ENCODE results near the gene MAP7. TPM values are rescaled to one million over a fixed set of nuclear protein-coding genes. Genes with fewer than 3 reads are reported as not detected.
"Not testable (repeated sequence)": the region's sequence is repeated elsewhere in the genome, so short reads cannot be mapped to it uniquely, and the experiment has no call there.

MAP7 gene
- polyA plus RNA-seq, 10 donors: 0.30 to 2.7 (median 0.43) TPM

- DNase-seq: no peak
Observed at GRCh38 chr6:136337121-136337520, 213.1 kb downstream of the MAP7 start.

GRCh38 chr6:136335736-136336363 is 214.4 kb downstream of the MAP7 start:
- peak in 2 of 3 donors; percentile 8 to 80 for DNase-seq

GRCh38 chr6:136334853-136335252 is 215.4 kb downstream of the MAP7 start:
- DNase-seq: no peak

DNA sequence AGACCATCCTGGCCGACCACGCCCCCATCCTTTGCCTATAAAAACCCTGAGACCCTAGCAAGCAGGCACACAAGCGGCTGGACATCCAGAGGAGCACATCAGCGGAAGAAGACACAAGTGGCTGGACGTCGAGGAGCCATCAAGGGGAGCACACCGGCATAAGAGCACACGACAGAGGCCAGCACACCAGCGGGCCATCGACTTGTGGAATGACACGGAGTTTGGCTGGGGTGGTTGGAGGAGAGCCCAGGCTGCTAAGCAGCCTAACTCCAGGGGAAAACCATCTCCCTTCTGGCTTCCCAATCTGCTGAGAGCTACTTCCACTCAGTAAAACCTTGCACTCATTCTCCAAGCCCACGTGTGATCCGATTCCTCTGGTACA is 215.8 kb downstream of the MAP7 start:
- DNase-seq: no peak

- DNase-seq: no peak
Observed at GRCh38 chr6:136333824-136334464, 216.3 kb downstream of the MAP7 start.

DNA sequence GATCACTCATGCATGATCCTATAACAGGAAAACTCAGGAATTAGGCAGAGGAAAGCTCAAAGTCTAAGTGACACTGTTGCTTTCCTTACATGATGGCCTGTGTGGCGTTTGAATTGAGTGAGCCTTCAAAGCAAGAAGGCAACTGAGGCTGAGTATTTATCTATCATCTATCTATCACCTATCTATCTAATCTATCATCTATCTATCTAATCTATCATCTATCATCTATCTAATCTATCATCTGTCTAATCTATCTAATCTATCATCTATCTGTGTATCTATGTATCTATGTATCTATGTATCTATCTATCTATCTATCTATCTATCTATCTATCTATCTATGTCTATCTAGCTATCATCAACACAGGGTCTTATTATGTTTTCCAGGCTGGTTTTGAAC is 218.8 kb downstream of the MAP7 start:
- DNase-seq: no peak

- DNase-seq: no peak
Observed at GRCh38 chr6:136330634-136331033, 219.6 kb downstream of the MAP7 start.

- peak in 1 of 3 donors; percentile 39 for DNase-seq
Observed at GRCh38 chr6:136326038-136326553, 224.1 kb downstream of the MAP7 start.

DNA sequence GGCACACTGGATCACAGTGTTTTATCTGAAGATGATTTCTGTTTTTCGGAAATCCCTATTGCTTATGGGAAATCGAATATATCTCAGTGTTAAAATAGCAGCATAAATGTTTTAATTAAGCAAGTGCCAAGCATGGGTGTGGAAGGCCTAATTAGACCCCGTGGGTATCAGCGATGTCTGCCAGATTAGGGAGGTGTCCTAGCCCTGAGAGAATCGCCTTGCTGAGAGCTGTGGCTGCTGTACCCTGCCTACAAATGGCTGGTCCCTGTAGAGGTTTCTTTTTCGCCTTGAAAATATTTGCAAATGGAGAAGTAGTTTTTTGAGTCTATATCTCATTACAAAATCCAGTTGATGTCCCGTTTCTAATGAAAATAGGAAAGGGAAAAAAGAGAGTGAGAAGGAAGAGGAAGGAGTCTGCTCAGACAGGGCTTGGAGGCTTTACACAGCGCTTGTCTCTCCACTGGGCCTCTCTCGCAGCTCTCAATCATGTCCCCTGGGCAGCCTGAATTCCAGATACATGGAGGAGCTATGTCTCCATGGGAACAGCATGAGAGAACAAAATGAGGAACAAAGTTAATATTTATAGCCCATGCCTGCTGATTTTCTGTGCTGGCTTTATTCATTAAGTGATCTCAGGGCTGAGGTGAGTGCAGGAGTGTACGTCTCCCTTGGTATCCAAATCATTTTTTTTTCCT is 225.4 kb downstream of the MAP7 start:
- peak; percentile 18 to 87 (median 56) for DNase-seq

DNA sequence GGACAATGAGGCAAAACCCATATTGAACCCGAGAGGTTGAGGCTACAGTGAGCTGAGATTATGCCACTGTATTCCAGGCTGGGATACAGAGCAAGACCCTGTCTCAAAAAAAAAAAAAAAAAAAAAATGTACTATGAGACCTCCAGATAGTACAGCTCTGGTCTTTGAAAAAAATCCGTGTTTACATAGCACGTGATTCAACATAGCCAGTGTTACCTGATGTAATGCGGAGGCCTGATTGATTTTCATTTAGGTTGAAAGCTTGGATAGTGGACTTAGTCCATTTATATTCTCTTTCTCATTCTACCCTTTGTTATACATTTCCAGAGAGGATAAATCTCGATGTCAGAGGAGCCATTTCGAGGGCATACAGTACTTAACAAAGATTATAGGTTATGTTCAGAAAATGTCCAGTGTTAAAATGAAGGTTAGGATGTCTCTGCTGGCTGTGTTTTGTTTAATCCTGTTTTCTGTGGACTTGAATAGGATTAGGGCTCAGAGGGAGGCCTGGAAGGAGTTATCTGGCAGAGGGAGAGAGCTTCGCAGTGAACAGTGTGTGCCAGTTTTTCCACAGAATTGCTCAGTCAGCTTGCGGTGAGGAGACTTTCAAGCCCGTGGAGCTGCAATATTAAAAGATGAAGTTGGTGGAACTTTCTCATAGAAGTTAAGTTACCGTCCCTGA is 226.7 kb downstream of the MAP7 start:
- peak in 2 of 3 donors; percentile 54 to 76 for DNase-seq

DNA sequence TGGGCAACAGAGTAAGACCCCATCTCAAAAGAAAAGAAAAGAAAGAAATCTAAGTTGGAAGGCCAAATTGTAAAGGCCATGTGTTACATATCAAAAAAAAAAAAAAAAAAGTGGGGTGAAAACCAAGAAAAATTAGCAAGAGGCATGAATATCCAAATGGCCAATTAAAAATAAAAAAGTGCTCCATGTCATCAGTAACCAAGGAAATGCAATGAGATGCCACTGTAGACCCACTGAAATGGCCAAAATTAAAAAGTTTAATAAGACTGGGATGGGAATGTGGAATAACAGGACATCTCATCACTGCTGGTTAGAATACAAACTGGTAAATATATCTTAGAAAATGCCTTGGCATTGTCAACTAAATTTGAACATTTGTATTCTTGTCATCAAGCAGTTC is 230.5 kb downstream of the MAP7 start:
- no peak for DNase-seq

GRCh38 chr6:136318676-136319075 is 231.5 kb downstream of the MAP7 start:
- DNase-seq: peak in 1 of 3 donors; percentile 31

DNA sequence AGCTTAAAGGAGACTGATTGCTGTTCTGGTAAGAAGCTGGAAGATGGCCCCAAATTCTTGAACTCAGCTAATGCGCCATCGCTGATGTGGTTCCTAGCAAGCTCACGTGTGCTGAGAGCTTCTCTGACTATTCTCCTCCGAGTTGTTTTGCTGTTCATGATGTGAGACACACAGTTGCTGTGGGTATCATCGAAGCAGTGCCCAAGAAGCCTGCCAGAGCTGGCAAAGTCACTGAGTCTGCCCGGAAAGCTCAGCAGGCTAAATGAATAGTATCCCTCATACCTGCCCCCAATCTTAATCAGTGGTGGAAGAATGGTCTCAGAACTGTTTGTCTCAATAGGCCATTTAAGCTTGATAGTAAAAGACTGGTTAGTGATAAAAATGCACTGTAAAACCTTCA is 232.3 kb downstream of the MAP7 start:
- no peak for DNase-seq

GRCh38 chr6:136317021-136317694 is 233.1 kb downstream of the MAP7 start:
- DNase-seq: peak; percentile 45 to 68 (median 46)

GRCh38 chr6:136315594-136315993 is 234.6 kb downstream of the MAP7 start:
- no peak for DNase-seq

GRCh38 chr6:136312975-136313374 is 237.2 kb downstream of the MAP7 start:
- no peak for DNase-seq

- no peak for DNase-seq
Observed at GRCh38 chr6:136309729-136310311, 240.4 kb downstream of the MAP7 start.

DNA sequence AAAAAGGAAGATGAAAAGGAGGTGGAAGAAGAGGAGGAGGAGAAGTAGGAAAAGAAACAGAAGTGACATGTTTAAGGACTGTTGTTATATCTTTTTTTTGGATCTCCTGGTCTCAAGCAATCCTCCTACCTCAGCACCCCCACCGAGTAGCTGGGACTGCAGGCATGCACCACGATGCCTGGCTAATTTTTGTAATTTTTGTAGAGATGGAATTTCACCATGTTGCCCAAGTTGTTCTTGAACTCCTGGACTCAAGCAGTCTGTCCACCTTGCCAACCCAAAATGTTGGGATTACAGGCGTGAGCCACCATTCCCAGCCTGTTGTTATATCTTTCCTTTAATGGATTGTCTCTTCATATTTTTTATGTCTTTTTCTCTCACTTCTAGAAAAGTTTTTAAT is 241.1 kb downstream of the MAP7 start:
- no peak for DNase-seq

DNA sequence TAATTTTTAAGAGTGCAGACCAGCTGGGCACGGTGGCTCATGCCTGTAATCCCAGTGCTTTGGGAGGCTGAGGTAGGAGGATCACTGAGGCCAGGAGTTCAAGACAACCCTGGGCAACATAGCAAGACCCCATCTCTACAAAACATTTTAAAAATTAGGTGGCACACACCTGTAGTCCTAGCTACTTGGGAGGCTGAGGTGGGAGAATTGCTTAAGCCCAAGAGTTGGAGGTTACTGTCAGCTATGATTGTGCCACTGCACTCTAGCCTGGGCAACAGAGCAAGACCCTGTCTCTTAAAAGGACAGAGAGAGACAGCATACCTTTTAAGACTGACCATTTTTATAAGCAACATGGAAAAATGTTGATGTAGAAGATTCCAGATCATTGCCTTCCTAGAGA is 241.8 kb downstream of the MAP7 start:
- DNase-seq: not testable (repeated sequence)

- no peak for DNase-seq
Observed at GRCh38 chr6:136307351-136307750, 242.9 kb downstream of the MAP7 start.

DNA sequence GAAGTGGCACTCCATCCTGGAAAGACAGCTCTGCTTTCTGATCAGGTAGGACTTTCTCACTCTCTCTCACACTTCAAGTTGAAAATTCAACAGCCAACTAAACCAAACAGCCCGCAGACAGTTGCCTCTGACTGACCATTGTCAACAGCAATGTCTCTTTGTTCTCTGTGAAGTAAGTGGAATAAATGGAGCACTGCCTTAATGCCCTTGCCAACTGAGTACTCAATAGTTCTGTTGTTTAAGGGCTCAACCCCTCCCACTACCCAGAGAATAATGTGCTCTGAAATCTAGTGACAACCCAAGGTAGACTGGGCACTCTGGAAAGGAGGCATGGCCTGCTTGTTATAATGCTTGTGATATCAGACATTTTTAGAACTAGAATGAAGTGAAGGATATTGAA is 243.8 kb downstream of the MAP7 start:
- no peak for DNase-seq
